ENCODE measurements around the gene LRP2. TPM values are rescaled to one million over a fixed set of nuclear protein-coding genes. Genes with fewer than 3 reads are reported as not detected.

Gene LRP2
- polyA plus RNA-seq, 1 of the 3 experiments (the other 2 are of a cell fraction): not detected

DNA sequence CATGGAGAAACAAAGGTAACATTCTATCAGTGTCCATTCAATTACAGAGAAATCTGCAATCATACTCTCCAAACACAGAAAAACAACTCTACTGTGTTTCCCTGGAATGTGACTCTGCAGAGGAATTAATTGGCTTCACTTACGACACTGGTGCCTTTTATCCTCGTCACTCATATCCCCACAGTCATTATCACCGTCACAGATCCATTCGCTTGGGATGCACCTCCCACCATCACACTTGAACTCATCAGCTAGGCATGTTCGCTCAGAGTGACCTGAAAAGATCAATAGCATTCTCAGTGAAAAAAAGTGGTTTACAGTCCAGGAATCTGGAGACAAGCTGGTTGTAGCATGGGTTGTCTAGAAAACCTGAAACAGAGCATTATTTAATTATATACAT, 168.7 kb downstream of the LRP2 start:
- TF ChIP-seq NFIC (IDR thresholded peaks at IDR 0.05; ENCODE audit: borderline replicate concordance) (no peak), GABPA (IDR thresholded peaks at IDR 0.05; ENCODE audit: low read depth) (no peak), FOXJ3 (CRISPR knock-in tag; IDR thresholded peaks at IDR 0.05) (no peak), YY1 (IDR thresholded peaks at IDR 0.05; ENCODE audit: low read depth) (no peak)
- POLR2A ChIA-PET: no interaction called here
- WGBS (ENCODE audit: low lambda C conversion rate): 50% methylated on average over 5 of the region's 5 CpGs
- Histone ChIP-seq H3K27ac (ENCODE audit: low read depth in 2 of 2, low read length in 1 of 2) (no peak overlapping the region), H3K4me1 (ENCODE audit: control insufficient read depth in 1 of 2, insufficient read depth in 2 of 2, low read depth in 1 of 2, low read length in 1 of 2) (no peaks in the 10 kb centered on the region), H3K4me3 (ENCODE audit: low read depth in 2 of 2, low read length in 1 of 2) (no peak overlapping the region), H3K36me3 (replicated peaks in 1 of 2; ENCODE audit: control insufficient read depth in 1 of 2, insufficient read depth in 2 of 2, low read length in 1 of 2) (no peaks in the 10 kb centered on the region), H2AFZ (ENCODE audit: low read depth) (no peak overlapping the region), H3K9ac (no peak overlapping the region), H3K79me2 (ENCODE audit: insufficient read depth) (no peaks in the 10 kb centered on the region), H3K9me3 (no peaks in the 10 kb centered on the region), H3K4me2 (no peak overlapping the region), H4K20me1 (ENCODE audit: insufficient read depth) (no peaks in the 10 kb centered on the region), H3F3A (replicated peaks; ENCODE audit: insufficient read depth) (no peaks in the 10 kb centered on the region), H3K9me2 (no peaks in the 10 kb centered on the region), H3K27me3 (ENCODE audit: insufficient read depth) (no peaks in the 10 kb centered on the region)
- CTCF ChIA-PET: no interaction called here
- no peak for DNase-seq

DNA sequence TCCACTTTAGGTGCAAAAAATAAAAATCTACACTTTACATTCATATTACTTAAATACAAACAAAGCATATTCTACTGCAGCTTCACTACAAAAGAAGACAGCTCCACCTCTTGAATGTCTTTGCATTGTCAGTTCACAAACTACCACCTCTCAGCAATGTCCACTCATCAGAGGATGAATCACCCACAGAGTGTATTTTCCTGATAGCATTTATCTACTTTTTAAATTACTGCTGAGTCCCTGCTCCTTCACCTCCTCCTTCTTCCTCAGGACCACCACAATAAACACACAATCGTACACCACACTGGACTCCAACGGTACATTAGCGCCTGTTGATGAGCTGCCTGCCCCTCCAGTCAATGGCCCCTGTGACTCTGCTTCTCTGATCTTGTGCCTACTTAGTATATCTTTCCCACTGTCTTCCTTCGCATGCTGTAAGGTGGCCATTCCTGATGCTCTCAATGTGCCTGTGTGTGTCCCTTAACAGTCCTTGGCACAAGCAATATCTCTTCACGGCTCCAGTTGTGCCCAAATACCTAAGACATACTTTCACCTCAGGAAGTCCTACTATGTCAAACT, 172.0 kb downstream of the LRP2 start:
- H3K36me3 ChIP-seq (replicated peaks in 1 of 2; ENCODE audit: control insufficient read depth in 1 of 2, insufficient read depth in 2 of 2, low read length in 1 of 2): no peaks in the 10 kb centered on the region
- H3K9me2 ChIP-seq: no peaks in the 10 kb centered on the region
- no peak overlapping the region for H2AFZ ChIP-seq (ENCODE audit: low read depth)
- ChIA-PET CTCF (interaction anchor here (1.4 kb wide), 1 partner anchor 13 kb away, joined by 3 read pairs; no protein-coding TSS in a partner anchor), POLR2A (no interaction called here)
- H3F3A ChIP-seq (replicated peaks; ENCODE audit: insufficient read depth): no peaks in the 10 kb centered on the region
- no peaks in the 10 kb centered on the region for H3K9me3 ChIP-seq
- DNase-seq: no peak
- H3K79me2 ChIP-seq (ENCODE audit: insufficient read depth): no peaks in the 10 kb centered on the region
- H3K9ac ChIP-seq: no peak overlapping the region
- H4K20me1 ChIP-seq (ENCODE audit: insufficient read depth): no peaks in the 10 kb centered on the region
- WGBS (ENCODE audit: low lambda C conversion rate): 43% methylated on average over 5 of the region's 5 CpGs
- TF ChIP-seq MXI1 (IDR thresholded peaks at IDR 0.05; ENCODE audit: low read depth, low read length) (no peak), MEF2A (IDR thresholded peaks at IDR 0.05; ENCODE audit: borderline replicate concordance, low read depth) (no peak), FOXM1 (IDR thresholded peaks at IDR 0.05; ENCODE audit: low read depth) (no peak), EZH2phosphoT487 (IDR thresholded peaks at IDR 0.05; ENCODE audit: borderline replicate concordance, low read depth) (no peak), RCOR1 (IDR thresholded peaks at IDR 0.05; ENCODE audit: low read length) (no peak), JUND (IDR thresholded peaks at IDR 0.05) (no peak), RFX5 (IDR thresholded peaks at IDR 0.05; ENCODE audit: low read length) (no peak), YY1 (IDR thresholded peaks at IDR 0.05; ENCODE audit: low read depth) (no peak), GATA2 (CRISPR knock-in tag; IDR thresholded peaks at IDR 0.05) (no peak), SIN3A (IDR thresholded peaks at IDR 0.05; ENCODE audit: borderline replicate concordance, low read depth, low read length) (no peak)
- TF ChIP-seq, protein P1, sequence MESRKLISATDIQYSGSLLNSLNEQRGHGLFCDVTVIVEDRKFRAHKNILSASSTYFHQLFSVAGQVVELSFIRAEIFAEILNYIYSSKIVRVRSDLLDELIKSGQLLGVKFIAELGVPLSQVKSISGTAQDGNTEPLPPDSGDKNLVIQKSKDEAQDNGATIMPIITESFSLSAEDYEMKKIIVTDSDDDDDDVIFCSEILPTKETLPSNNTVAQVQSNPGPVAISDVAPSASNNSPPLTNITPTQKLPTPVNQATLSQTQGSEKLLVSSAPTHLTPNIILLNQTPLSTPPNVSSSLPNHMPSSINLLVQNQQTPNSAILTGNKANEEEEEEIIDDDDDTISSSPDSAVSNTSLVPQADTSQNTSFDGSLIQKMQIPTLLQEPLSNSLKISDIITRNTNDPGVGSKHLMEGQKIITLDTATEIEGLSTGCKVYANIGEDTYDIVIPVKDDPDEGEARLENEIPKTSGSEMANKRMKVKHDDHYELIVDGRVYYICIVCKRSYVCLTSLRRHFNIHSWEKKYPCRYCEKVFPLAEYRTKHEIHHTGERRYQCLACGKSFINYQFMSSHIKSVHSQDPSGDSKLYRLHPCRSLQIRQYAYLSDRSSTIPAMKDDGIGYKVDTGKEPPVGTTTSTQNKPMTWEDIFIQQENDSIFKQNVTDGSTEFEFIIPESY (IDR thresholded peaks at IDR 0.05; ENCODE audit: borderline replicate concordance, low read depth): no peak
- TF ChIP-seq, protein P2, sequence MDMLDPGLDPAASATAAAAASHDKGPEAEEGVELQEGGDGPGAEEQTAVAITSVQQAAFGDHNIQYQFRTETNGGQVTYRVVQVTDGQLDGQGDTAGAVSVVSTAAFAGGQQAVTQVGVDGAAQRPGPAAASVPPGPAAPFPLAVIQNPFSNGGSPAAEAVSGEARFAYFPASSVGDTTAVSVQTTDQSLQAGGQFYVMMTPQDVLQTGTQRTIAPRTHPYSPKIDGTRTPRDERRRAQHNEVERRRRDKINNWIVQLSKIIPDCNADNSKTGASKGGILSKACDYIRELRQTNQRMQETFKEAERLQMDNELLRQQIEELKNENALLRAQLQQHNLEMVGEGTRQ (IDR thresholded peaks at IDR 0.05; ENCODE audit: borderline replicate concordance, low read depth, low read length): no peak
- TF ChIP-seq, protein P3, sequence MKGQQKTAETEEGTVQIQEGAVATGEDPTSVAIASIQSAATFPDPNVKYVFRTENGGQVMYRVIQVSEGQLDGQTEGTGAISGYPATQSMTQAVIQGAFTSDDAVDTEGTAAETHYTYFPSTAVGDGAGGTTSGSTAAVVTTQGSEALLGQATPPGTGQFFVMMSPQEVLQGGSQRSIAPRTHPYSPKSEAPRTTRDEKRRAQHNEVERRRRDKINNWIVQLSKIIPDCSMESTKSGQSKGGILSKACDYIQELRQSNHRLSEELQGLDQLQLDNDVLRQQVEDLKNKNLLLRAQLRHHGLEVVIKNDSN (IDR thresholded peaks at IDR 0.05; ENCODE audit: borderline replicate concordance, low read depth): no peak
- TF ChIP-seq, protein P4, sequence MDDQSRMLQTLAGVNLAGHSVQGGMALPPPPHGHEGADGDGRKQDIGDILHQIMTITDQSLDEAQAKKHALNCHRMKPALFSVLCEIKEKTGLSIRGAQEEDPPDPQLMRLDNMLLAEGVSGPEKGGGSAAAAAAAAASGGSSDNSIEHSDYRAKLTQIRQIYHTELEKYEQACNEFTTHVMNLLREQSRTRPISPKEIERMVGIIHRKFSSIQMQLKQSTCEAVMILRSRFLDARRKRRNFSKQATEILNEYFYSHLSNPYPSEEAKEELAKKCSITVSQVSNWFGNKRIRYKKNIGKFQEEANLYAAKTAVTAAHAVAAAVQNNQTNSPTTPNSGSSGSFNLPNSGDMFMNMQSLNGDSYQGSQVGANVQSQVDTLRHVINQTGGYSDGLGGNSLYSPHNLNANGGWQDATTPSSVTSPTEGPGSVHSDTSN (IDR thresholded peaks at IDR 0.05): no peak
- TF ChIP-seq, protein P5, sequence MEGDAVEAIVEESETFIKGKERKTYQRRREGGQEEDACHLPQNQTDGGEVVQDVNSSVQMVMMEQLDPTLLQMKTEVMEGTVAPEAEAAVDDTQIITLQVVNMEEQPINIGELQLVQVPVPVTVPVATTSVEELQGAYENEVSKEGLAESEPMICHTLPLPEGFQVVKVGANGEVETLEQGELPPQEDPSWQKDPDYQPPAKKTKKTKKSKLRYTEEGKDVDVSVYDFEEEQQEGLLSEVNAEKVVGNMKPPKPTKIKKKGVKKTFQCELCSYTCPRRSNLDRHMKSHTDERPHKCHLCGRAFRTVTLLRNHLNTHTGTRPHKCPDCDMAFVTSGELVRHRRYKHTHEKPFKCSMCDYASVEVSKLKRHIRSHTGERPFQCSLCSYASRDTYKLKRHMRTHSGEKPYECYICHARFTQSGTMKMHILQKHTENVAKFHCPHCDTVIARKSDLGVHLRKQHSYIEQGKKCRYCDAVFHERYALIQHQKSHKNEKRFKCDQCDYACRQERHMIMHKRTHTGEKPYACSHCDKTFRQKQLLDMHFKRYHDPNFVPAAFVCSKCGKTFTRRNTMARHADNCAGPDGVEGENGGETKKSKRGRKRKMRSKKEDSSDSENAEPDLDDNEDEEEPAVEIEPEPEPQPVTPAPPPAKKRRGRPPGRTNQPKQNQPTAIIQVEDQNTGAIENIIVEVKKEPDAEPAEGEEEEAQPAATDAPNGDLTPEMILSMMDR (IDR thresholded peaks at IDR 0.05): no peak
- no peaks in the 10 kb centered on the region for H3K27me3 ChIP-seq (ENCODE audit: insufficient read depth)
- no peak overlapping the region for H3K4me3 ChIP-seq (ENCODE audit: low read depth in 2 of 2, low read length in 1 of 2)
- no peaks in the 10 kb centered on the region for H3K4me1 ChIP-seq (ENCODE audit: control insufficient read depth in 1 of 2, insufficient read depth in 2 of 2, low read depth in 1 of 2, low read length in 1 of 2)
- H3K4me2 ChIP-seq: no peak overlapping the region
- no peak overlapping the region for H3K27ac ChIP-seq (ENCODE audit: low read depth in 2 of 2, low read length in 1 of 2)
